ENCODE results near the gene MMGT1. TPM values are rescaled to one million over a fixed set of nuclear protein-coding genes. Genes with fewer than 3 reads are reported as not detected.
"Not testable (repeated sequence)": the region's sequence is repeated elsewhere in the genome, so short reads cannot be mapped to it uniquely, and the experiment has no call there.

MMGT1 gene
- total RNA-seq, 1 donor from 2014 or later = 16.9 TPM

DNA sequence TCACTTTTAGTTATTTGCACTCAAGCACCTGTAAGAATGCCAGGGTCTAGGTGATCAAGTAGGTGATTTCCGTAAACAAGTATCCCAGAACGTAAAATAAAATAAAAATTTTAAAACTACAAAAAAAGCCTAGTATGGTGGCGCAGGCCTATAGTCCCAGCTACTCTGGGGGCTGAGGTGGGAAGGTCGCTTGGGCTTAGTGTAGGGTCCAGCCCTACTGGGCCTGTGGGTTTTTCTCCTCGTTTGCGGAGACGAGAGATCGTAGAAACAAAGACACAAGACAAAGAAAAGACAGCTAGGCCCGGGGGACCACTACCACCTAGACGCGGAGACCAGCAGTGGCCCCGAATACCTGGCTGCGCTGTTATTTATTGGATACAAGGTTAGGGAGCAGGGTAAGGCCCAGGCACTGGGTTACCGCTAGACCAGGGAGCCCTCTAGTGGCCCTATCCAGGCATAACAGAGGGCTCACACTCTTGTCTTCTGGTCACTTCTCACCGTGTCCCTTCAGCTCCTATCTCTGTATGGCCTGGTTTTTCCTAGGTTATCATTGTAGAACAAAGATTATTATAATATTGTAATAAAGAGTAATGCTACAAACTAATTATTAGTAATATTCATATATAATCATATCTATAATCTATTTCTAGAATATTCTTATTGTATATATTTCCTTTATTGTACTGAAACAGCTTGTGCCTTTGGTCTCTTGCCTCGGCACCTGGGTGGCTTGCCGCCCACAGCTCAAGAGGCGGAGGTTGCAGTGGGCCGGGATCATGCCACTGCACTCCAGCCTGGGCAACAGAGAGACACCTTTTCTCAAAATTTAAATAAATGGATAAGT lies 41.9 kb downstream of the MMGT1 start:
- H3K4me3 Mint-ChIP-seq = no peak overlapping the region
- TF ChIP-seq, protein P1, sequence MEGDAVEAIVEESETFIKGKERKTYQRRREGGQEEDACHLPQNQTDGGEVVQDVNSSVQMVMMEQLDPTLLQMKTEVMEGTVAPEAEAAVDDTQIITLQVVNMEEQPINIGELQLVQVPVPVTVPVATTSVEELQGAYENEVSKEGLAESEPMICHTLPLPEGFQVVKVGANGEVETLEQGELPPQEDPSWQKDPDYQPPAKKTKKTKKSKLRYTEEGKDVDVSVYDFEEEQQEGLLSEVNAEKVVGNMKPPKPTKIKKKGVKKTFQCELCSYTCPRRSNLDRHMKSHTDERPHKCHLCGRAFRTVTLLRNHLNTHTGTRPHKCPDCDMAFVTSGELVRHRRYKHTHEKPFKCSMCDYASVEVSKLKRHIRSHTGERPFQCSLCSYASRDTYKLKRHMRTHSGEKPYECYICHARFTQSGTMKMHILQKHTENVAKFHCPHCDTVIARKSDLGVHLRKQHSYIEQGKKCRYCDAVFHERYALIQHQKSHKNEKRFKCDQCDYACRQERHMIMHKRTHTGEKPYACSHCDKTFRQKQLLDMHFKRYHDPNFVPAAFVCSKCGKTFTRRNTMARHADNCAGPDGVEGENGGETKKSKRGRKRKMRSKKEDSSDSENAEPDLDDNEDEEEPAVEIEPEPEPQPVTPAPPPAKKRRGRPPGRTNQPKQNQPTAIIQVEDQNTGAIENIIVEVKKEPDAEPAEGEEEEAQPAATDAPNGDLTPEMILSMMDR (IDR thresholded peaks at IDR 0.05; ENCODE audit: unreplicated experiment) = peak; percentile 19
- DNase-seq (ENCODE audit: low spot score in 2 of 2, unreplicated experiment in 2 of 2) = peak in 1 of 2 experiments; percentile 45
- no peaks in the 10 kb centered on the region for H3K36me3 Mint-ChIP-seq
- peaks cover 10% of the 10 kb centered on the region for H3K9me3 Mint-ChIP-seq
- H3K4me1 Mint-ChIP-seq = no peaks in the 10 kb centered on the region
- no peak overlapping the region for H3K27ac Mint-ChIP-seq
- peaks cover 3% of the 10 kb centered on the region for H3K27me3 Mint-ChIP-seq (ENCODE audit: low read depth)

DNA sequence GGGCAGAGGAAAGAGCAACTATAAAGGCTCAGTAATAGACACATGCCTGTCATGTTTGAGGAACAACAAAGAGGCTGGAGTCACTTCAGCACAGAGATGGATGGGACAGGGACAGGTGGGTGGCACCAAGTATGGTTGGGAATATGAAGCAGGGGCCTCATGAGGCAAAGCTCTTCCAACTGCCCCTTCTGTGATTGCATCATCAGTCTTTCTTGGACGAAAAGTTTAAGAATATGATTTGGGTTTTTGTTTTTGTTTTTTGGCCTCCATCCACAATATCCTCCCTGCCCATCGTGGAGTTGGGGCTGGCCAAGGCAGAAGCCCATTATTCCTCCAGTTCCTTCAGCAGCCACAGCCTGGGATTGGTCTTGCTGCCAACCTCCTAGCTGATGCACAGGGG lies 45.9 kb downstream of the MMGT1 start:
- Mint-ChIP-seq H3K4me3 (no peak overlapping the region), H3K27me3 (ENCODE audit: low read depth) (peaks cover 3% of the 10 kb centered on the region), H3K27ac (no peak overlapping the region), H3K4me1 (no peaks in the 10 kb centered on the region), H3K9me3 (peaks cover 12% of the 10 kb centered on the region), H3K36me3 (no peaks in the 10 kb centered on the region)
- TF ChIP-seq, protein P1 (IDR thresholded peaks at IDR 0.05; ENCODE audit: unreplicated experiment) = no peak
- DNase-seq (ENCODE audit: low spot score in 2 of 2, unreplicated experiment in 2 of 2) = no peak

DNA sequence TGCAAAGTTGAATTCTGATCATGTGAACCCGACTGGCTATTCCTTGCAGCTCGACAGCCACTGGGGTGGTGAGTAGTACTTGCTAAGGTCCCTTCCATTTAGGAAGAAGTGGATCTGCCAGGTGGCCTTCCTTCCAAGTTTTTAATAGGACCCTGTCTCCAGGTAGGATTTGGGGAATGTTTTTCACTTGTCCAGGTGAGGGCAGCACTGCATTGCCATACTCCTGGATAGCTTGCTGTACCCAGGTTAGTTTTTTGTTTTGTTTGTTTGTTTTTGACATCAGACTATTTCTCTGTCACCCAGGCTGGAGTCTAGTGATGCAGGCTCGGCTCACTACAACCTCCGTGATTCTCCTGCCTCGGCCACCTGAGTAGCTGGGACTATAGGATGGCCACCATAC lies 50.4 kb downstream of the MMGT1 start:
- peaks cover 33% of the 10 kb centered on the region for H3K9me3 Mint-ChIP-seq
- H3K27ac Mint-ChIP-seq = no peak overlapping the region
- H3K36me3 Mint-ChIP-seq = no peaks in the 10 kb centered on the region
- no peak overlapping the region for H3K4me3 Mint-ChIP-seq
- TF ChIP-seq, protein P1 (IDR thresholded peaks at IDR 0.05; ENCODE audit: unreplicated experiment) = no peak
- H3K4me1 Mint-ChIP-seq = no peaks in the 10 kb centered on the region
- peaks cover 2% of the 10 kb centered on the region for H3K27me3 Mint-ChIP-seq (ENCODE audit: low read depth)
- DNase-seq (ENCODE audit: low spot score in 2 of 2, unreplicated experiment in 2 of 2) = no peak

DNA sequence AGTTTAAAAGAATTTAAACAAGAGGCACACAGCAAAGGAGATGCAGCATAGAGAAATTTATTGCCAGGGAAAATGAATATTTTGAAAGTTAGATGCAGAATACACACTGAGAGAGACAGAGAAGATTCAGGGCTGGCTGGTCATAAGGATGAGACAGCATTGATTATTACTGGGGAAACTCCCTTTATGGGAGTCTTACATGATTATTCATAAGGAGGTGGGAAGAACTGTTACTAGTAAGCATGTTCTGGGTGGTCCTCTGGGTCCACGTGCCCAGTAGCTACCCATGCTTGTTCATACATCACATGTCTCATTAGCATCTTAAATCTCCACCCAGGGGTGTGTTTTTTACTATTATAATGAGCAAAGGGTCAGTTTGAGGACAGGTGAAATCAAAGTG lies 53.3 kb downstream of the MMGT1 start:
- H3K36me3 Mint-ChIP-seq; H3K27me3 Mint-ChIP-seq (ENCODE audit: low read depth); H3K27ac Mint-ChIP-seq; DNase-seq (ENCODE audit: low spot score in 2 of 2, unreplicated experiment in 2 of 2); H3K4me1 Mint-ChIP-seq; H3K4me3 Mint-ChIP-seq: not testable (repeated sequence)
- H3K9me3 Mint-ChIP-seq = peaks cover 58% of the 10 kb centered on the region

DNA sequence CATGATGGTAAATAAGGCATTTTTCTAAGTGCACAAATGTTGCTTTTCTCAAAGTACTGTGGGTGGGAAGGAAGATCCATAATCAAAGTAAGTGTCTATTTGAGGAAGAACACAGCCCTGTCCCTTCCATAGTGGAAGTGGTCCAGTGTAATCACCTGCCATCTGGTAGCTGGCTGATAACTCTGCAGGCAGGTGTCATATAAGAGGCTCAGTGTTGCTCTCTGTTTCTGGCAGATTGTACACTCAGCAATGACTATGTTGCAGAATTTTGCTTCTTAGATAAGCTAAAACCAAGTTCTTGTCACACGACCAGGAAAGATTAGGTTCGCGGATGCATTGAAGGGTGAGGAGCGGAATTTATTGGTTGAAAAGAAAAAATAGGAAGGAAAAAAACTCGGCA lies 59.4 kb downstream of the MMGT1 start:
- Mint-ChIP-seq H3K27ac (no peak overlapping the region), H3K36me3 (peaks cover 1% of the 10 kb centered on the region), H3K4me3 (no peak overlapping the region), H3K27me3 (ENCODE audit: low read depth) (no peaks in the 10 kb centered on the region), H3K4me1 (no peaks in the 10 kb centered on the region), H3K9me3 (peaks cover 79% of the 10 kb centered on the region)
- DNase-seq (ENCODE audit: low spot score in 2 of 2, unreplicated experiment in 2 of 2) = no peak
- TF ChIP-seq, protein P1 (IDR thresholded peaks at IDR 0.05; ENCODE audit: unreplicated experiment) = no peak

Other genes starting within 250 kb of the MMGT1 start
- not detected in 3 replicates for gene CT45A3, start 205.8 kb downstream of the MMGT1 start, total RNA-seq
- gene CT45A5, start 188.5 kb downstream of the MMGT1 start, total RNA-seq = not detected in 3 replicates
- gene CT45A6, start 171.2 kb downstream of the MMGT1 start, total RNA-seq = not detected in 3 replicates
- gene CT45A2, start 154.0 kb downstream of the MMGT1 start, total RNA-seq = not detected in 3 replicates
- not detected in 3 replicates for gene CT45A7, start 136.7 kb downstream of the MMGT1 start, total RNA-seq
- not detected in 3 replicates for gene CT45A8, start 119.5 kb downstream of the MMGT1 start, total RNA-seq
- gene CT45A9, start 102.2 kb downstream of the MMGT1 start, total RNA-seq = not detected in 3 replicates
- gene CT45A10, start 80.5 kb downstream of the MMGT1 start, total RNA-seq = not detected in 3 replicates
- gene SAGE1, start 80.3 kb downstream of the MMGT1 start, total RNA-seq = not detected in 3 replicates
- gene SLC9A6, start 11.4 kb upstream of the MMGT1 start, total RNA-seq = 14.1 to 16.5 TPM (median 14.6 TPM) in 3 replicates
- 22.2 to 26.8 TPM (median 23.4 TPM) in 3 replicates for gene FHL1, start 173.5 kb upstream of the MMGT1 start, total RNA-seq

Data from mesothelial cell of epicardium (in vitro differentiated cells).